Bronchial epithelial cell (primary cell): ENCODE data around the gene LRMDA. TPM values are rescaled to one million over a fixed set of nuclear protein-coding genes. Genes with fewer than 3 reads are reported as not detected.

Source experiments
- DNase-seq: peaks from one replicate; pipeline ENCODE4 v3.0.0-alpha.2; 2010; ENCODE audit warnings: low read depth
- FAIRE-seq: peaks from 2 replicates; lab custom pipeline; 2011; peaks lifted over from hg19 to GRCh38; lab: Jason Lieb, UNC
- H3K27me3 ChIP-seq: 2 replicates; pipeline ENCODE4 v1.5.1; 2011; ENCODE audit warnings: low read length; ENCODE audit not compliant: control insufficient read depth, insufficient read depth
- H3K36me3 ChIP-seq: 2 replicates; pipeline ENCODE4 v1.5.1; 2011; ENCODE audit warnings: low read length; ENCODE audit not compliant: control insufficient read depth, insufficient read depth
- H3K4me3 ChIP-seq: 2 replicates; pipeline ENCODE4 v1.5.1; 2011; ENCODE audit warnings: mild to moderate bottlenecking, low read depth, low read length, control low read depth
- total RNA-seq: library from RNA; depleted of rRNA; stranded (reverse); fragments of >200 nt; gene quantifications from 2 replicates; pipeline ENCODE4 v1.2.1, GENCODE V29; 2014
- TF ChIP-seq, protein P1 (sequence below): IDR thresholded peaks from 2 replicates; pipeline ENCODE4 v1.5.1; 2011; ENCODE audit warnings: mild to moderate bottlenecking, moderate library complexity, low read length, control low read depth, inconsistent platforms; ENCODE audit not compliant: insufficient read depth, severe bottlenecking

The LRMDA gene
- total RNA-seq, 1 donor from 2014 or later, result 1.6 TPM

DNA sequence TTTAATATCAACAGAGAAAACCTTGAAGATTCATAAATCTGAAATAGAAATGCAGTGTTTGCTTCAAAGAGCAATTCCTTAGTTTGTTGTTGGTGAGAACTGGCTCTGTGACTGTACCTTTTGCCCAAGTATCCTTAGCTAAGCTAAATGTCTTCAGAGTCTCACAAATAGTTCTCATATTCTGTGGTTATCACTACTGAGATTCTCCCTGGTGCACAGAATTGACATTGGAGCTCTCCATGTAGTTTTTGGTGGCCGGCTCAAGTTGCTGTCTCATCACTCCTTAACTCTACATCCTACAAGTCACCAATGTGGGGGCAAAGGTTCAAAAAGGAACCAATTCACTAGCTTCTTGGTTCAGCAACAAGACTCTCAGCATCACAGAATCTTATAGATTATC, 780.3 kb downstream of the LRMDA start:
- no peak for FAIRE-seq
- H3K27me3 ChIP-seq, result no peaks in the 10 kb centered on the region

DNA sequence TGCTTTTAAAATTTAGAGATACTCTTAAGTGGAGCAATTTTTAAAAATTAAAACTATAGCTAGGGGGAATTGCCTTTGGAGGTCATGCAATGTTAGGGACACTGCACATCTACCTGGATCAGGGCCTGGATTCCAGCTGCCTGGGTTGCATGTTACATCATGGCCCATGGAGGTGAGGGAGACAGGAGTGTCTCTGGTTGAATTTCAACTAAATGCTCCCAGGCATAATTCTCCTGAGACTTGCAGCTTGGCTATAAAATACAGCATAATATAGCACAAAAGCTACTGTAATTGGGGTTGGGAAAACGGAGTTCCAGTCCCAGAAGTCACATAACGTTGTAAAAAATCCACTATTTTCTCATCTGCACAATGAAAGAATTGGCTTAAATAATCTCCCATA, 782.5 kb downstream of the LRMDA start:
- no peaks in the 10 kb centered on the region for H3K36me3 ChIP-seq
- H3K4me3 ChIP-seq, result no peak overlapping the region
- no peaks in the 10 kb centered on the region for H3K27me3 ChIP-seq
- no peak for FAIRE-seq
- no peak for DNase-seq
- TF ChIP-seq, protein P1, sequence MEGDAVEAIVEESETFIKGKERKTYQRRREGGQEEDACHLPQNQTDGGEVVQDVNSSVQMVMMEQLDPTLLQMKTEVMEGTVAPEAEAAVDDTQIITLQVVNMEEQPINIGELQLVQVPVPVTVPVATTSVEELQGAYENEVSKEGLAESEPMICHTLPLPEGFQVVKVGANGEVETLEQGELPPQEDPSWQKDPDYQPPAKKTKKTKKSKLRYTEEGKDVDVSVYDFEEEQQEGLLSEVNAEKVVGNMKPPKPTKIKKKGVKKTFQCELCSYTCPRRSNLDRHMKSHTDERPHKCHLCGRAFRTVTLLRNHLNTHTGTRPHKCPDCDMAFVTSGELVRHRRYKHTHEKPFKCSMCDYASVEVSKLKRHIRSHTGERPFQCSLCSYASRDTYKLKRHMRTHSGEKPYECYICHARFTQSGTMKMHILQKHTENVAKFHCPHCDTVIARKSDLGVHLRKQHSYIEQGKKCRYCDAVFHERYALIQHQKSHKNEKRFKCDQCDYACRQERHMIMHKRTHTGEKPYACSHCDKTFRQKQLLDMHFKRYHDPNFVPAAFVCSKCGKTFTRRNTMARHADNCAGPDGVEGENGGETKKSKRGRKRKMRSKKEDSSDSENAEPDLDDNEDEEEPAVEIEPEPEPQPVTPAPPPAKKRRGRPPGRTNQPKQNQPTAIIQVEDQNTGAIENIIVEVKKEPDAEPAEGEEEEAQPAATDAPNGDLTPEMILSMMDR, result no peak

More for the DNA sequence above, 780.3 kb downstream of the LRMDA start:
- no peak overlapping the region for H3K4me3 ChIP-seq
- TF ChIP-seq, protein P1, result no peak
- H3K36me3 ChIP-seq, result no peaks in the 10 kb centered on the region
- DNase-seq, result no peak

DNA sequence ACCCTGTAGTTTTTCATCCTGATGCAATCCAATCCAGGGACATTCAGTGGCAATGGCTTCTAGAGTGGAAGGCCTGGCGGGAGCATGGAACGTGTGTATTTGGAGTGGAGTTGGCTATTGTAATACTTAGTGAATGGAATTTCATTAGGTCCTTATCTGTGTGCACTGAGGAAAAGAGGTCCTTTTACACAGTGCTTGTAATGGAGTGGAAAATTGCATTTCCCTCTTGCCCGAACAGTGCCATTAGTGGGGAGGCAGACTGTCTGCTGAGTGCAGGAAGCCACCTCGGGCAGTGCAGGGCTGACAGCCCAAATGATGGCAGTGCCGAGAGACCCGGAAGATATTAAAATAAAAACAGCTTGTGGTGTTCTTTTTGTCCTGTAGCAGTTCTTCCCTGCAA, 786.6 kb downstream of the LRMDA start:
- TF ChIP-seq, protein P1, result no peak
- H3K36me3 ChIP-seq, result no peaks in the 10 kb centered on the region
- FAIRE-seq (no peak), DNase-seq (no peak)
- H3K4me3 ChIP-seq, result no peak overlapping the region
- no peaks in the 10 kb centered on the region for H3K27me3 ChIP-seq

DNA sequence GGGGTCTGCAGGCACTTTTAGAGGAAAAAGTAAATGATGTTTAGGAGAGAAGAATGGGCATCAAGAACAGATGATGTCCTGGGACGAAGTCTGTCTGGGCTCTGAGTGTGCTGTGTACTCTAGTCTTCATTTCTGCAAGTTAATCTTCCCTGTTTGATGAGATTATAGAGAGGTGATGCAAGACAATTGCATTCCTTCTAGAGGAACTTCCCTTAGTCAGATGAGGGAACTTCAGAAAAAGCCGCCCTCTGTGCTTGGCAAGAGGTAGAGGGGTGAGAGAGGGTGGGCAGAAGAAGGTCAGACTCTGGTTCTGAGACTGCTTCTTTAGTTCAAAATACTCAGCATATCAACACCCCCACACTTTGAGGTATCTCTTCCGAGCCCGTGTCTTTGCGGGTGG, 797.9 kb downstream of the LRMDA start:
- no peaks in the 10 kb centered on the region for H3K36me3 ChIP-seq
- TF ChIP-seq, protein P1, result no peak
- no peak overlapping the region for H3K4me3 ChIP-seq
- H3K27me3 ChIP-seq, result no peaks in the 10 kb centered on the region
- FAIRE-seq (no peak), DNase-seq (no peak)

DNA sequence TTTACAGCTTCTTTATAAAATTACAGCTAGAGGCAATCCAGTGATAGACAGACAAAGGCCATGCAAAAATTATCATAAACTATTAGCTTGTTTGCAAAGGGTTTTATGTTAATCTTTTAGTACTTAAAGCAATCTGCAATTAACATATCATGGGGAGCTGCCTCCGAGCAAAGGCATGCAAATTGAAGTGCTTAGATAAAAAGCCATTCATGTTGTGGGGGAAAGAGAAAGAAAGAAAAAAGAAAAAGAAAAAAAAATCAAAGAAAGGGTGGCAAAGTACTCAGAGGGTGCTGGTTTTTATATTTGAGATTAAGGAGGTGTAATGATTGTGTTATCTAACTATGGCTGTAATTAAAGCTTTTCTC, 799.5 kb downstream of the LRMDA start:
- no peaks in the 10 kb centered on the region for H3K36me3 ChIP-seq
- no peaks in the 10 kb centered on the region for H3K27me3 ChIP-seq
- DNase-seq (no peak), FAIRE-seq (no peak)
- H3K4me3 ChIP-seq, result no peak overlapping the region
- TF ChIP-seq, protein P1, result no peak

DNA sequence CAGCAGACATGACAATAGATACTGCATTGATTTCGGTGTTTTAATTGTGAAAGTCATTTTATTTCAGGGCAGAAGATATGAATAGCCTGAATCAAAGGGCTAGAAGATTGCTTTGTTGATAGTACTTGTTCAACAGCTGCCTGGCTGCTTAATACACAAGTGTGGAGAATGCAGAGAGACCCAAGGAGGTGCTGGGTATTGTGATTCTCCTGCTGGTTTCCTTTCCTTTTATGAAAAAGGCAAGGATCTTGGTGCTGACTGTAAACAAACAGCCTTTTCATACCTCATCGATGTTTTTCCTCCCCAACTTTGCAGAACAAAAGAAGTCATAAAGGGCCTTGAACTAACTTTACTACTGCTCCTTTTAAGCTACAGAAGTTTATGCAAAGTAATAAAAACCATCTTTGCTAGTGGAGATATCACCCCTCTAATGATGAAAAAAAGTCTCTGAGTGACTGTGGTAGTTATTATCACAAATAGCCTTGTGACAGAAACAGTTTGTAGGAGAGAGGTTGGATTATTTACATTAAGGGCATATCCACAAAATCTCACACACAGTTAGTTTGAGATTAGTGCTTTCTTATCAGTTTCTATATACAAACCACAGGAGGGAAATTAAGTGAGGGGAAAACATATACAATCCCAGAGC, 800.0 kb downstream of the LRMDA start:
- H3K4me3 ChIP-seq, result no peak overlapping the region
- H3K36me3 ChIP-seq, result no peaks in the 10 kb centered on the region
- H3K27me3 ChIP-seq, result no peaks in the 10 kb centered on the region
- TF ChIP-seq, protein P1, result no peak
- DNase-seq, result no peak
- FAIRE-seq, result no peak
